Prostate gland (tissue), 2 donors: Measurements from ENCODE around the gene SOX9.

Experiments used
- POLR2AphosphoS5 ChIP-seq: sonication (generic); formaldehyde crosslinking; IDR thresholded peaks from one replicate; pipeline ENCODE4 v1.6.1; 2017; ENCODE audit warnings: antibody characterized with exemption
- TF ChIP-seq, protein P1 (sequence below), 4 experiments: fragments of 200-600 bp in 2 of 4; fragments of 450-650 bp in 2 of 4; sonication (generic) in 2 of 4; IDR thresholded peaks; 1 replicate in 3 of 4; 2 replicates in 1 of 4; pipeline ENCODE4 v1.5.1; 2016 to 2019; ENCODE audit warnings: antibody characterized with exemption in 4 of 4, mild to moderate bottlenecking in 2 of 4, moderate library complexity in 2 of 4

DNA sequence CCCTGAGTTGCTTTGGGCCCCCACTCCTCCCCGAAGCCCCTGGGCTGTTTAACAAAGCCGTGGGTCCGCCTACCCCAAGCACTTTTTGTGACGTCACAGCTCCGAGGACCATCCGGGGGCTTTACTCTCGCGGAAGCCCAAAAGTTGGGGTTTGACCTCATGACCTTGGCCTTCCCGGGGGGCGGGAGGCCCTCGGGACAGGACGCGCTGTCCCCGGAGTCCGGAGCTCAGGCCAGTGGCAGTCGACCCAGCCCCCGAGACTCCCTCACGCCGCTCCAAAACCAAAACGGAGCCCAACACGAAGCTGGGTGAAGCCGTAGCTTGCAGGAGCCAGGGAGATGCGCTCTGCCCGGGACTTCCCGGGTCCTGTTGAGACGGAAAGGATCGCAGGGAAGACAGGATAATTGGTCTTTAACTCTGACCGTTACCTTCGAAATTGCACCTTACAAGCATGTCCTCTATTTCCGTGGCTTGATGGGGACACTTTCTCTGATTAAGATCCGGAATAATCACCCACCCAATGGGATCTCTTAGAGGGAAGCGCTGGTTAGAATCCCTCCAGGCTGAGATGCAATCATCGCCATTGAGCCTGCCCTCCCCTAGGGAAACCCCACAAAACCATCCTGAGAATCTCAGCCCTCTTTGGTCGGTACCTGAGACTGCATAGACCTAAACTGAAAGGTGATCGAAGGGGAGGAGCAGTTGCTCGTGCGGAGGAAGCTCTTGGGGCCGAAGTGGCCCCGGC lies 4.9 kb upstream of the SOX9 start:
- TF ChIP-seq, protein P1, sequence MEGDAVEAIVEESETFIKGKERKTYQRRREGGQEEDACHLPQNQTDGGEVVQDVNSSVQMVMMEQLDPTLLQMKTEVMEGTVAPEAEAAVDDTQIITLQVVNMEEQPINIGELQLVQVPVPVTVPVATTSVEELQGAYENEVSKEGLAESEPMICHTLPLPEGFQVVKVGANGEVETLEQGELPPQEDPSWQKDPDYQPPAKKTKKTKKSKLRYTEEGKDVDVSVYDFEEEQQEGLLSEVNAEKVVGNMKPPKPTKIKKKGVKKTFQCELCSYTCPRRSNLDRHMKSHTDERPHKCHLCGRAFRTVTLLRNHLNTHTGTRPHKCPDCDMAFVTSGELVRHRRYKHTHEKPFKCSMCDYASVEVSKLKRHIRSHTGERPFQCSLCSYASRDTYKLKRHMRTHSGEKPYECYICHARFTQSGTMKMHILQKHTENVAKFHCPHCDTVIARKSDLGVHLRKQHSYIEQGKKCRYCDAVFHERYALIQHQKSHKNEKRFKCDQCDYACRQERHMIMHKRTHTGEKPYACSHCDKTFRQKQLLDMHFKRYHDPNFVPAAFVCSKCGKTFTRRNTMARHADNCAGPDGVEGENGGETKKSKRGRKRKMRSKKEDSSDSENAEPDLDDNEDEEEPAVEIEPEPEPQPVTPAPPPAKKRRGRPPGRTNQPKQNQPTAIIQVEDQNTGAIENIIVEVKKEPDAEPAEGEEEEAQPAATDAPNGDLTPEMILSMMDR (IDR thresholded peaks at IDR 0.05), result no peak
- TF ChIP-seq POLR2AphosphoS5, result no peak
